ENCODE data around the gene FGF19.
A peak's percentile ranks its signal among the peaks of the same experiment; 100 is the strongest.

The FGF19 gene, protein sequence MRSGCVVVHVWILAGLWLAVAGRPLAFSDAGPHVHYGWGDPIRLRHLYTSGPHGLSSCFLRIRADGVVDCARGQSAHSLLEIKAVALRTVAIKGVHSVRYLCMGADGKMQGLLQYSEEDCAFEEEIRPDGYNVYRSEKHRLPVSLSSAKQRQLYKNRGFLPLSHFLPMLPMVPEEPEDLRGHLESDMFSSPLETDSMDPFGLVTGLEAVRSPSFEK

DNA sequence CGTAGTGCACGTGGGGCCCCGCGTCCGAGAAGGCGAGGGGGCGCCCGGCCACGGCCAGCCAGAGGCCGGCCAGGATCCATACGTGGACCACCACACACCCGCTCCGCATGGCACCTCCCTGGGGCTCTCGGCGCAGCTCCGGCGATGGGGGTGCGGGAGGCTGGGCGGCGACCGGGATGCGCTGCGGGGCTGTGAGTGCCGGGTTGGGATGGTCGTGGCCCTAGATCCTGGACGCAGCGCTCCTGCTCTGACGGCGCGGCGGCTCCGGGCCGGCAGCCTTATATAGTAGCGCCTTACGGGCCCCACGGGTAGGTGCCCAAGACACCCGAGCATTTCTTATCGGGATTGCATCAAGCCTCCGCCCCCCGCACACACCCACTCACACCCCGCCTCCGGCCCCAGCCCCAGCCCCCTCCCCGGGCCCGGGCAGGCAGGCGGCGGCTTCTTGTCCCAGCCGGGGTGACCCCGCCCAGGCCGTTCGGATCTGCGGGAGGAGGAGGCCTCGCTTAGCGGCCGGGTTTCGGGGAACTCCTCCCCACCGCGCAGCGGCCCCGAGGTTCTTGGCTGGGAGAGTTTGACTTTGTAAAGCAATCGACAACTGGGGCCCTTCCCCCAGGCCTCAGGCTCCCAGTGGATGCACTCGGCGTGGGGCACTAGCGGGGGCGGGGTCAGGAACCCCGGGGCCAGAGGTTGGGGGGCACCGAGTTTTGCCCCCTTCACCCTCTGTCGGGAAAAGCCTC is at the start of gene FGF19:
Gene FGF19 (minus strand): TSS at position 255 of the 740 bp plus-strand sequence. CDS start 146 bp downstream, at position 109.
- no peak for DNase-seq

DNA sequence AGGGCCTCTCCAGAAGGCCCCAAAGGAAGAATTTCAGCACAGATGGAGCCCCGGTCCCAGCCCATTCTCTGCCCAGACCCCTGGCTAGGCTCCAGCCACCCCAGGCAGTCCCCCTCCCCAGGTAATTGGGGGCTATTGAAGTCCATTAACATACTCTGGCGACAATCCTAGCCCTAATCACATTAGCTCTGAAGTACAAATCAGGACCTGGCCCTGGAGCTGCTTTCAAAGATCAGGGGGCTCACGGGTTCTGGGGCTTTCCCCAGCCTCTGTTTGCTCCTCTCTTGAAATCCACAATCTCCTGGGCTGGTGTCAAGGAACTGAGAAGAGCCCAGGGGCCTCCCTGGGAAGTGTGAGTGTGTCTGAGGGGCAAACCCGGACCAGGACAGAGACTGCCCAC is 49.1 kb upstream of the FGF19 start:
- no peak for DNase-seq

DNA sequence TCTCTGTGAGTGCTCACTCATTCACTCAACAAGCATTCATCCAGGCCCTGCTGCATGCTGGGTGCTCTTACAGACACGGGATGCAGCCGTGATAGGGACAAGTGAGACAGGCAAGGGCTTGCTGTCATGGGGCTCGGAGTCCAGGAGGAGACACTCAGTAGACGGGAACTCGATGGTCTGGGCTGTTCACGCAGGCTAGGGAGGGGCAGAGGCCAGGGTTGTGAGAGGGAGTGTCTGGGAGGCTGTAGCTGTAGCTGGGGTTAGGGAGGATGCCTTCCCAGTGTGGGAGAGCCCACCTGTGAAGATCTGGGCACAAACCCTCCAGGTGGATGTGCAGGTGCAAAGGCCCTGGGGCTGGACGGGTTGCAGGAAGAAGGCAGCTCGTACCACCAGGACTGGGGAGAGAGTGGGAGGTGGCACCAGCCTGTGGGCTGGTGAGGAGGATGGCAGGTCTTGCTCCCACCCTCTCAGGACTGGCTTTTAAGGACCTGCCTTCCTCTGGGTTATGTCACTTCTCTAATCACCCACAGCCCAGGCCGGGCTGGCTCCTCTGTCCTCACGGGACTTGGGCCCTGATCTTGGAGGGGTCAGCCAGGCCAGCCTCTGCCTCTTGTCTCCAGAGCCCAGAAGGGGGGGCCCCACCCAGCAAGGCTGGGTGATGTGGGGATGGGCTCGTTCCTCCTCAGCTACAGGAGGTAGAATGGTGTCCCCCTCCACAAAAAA is 47.2 kb upstream of the FGF19 start:
- no peak for DNase-seq

DNA sequence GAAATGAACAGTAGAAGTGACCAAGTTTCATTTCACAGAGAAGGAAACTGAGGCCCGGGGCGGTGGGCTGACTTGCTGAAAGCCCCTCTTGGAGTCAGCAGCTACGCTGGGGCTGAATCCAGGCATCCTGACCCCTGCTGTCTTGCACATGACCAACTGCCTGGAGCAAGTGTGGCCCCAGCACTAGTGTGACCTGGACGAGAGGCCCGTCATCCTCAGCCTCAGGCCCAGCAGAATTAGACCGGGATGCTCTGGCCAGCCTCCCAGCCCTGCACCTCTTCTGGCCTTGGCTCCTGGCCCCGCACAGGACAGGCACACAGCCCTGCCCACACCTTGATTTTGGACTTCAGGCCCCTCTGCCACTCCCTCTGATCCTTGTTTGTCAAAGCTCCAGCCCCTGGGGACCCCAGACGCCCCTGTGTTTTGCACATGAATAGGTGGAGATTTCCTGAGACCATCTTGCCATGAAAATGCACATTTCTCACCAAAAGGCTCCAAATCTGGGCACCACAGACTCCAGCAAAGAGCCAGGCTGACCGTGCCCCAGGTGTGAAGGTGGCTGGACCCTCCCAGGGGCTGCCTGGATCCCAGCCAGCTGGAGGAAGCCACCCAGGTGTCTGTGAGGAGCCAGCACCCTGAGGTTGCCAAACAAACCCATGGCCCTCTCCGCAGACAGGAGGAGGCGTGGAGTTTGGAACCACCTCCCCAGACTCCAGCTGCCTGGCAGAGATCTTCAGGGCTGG is 46.5 kb upstream of the FGF19 start:
- no peak for DNase-seq

DNA sequence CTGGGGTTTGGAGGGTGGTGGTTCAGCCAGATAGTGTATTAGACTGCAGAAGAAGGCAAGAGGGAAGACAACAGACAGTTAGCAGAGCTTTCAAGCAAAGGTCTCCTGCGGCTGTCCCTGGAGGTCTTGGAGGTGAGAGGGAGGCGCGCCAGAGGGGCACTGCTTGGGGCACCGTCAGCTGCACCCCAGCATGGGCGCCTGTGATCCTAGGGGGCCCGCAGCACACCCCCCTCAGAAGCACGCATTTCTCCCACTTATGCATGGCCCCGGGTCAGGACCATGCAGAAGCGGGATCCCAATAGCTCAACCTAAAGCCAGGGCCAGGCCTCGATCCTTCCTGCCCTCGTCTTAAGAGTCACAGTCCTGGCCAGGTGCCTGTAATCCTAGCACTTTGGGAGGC is 44.8 kb upstream of the FGF19 start:
- no peak for DNase-seq

DNA sequence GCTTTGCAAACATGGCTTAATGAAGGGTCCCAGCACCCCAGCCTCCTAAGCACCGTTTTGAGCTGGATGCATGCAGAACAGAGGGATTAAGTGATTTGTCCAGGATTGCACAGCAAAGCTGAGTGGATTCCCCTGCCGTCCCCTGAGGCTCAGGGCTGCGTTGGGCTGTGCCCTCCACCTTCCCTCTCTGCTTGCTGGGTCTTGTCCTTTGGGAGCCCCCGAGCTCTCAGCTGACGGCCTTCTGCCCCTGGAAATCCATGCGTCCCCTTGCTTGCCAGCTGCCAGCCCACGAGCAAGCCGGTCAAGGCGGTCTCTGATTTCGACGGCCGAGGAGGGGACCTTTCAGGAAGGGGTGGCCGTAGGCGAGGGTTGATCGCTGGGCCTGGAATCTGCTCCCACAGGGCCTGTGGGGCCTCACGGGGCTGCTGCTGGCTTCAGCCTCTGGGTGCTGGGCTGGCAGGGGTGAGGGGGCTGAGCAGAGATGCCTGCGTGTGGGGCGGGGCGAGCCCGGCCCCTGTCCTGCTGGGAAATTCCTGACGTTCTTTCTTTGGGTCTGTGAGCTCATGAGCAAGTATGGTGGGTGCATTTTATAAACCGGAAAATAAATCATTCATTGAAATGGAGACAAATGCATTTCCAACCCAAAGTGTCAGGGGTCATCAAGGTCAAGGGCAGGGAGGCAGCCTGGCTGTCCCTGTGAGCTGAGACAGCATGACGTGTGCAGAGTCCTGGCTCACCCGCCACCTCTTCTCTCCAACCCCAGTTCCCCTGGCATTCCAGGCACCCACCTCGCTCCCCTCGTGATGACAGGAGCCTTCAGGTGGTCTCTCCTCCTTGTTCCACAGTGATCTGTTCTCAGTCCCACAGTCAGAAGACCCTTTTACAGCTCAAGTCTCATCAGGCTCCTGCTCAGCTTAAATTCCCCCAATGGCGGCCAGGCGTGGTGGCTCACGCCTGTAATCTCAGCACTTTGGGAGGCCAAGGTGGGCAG is 43.2 kb upstream of the FGF19 start:
- no peak for DNase-seq

DNA sequence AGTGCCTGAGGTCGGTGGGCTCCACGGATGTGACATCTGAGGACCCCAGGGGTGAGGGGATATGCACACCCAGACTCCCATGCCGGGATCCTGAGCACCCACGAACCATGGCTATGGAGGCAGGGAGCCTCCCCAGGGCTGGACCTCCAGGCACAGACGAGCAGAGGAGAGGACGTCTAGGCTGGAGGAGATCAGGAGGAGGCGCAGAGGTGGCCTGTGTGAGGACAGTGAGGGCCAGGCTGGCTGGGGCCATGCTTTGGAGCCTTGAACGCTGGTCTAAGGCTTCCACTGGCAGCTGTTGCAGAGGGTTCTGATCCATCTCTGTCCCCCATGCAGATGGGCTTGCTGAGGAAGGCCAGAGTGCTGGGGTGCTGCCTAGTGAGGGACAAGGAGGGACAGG is 42.3 kb upstream of the FGF19 start:
- DNase-seq: no peak

DNA sequence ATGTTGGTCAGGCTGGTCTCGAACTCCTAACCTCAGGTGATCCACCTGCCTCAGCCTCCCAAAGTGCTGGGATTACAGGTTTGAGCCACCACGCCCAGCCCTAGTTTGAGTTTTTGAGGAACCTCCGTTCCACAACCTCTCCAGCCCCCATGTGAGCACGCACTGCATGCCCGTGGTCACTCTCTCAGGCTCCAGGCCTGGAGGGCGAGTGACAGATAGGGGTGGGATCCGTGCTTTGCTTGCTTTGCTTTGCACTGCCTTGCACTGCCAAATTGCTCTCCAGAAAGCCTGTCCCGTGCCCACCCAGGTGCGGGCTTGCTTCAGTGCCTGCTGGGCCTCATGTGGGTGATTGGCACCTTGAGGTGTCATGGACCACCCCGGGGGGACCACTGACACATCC is 41.4 kb upstream of the FGF19 start:
- DNase-seq: no peak

DNA sequence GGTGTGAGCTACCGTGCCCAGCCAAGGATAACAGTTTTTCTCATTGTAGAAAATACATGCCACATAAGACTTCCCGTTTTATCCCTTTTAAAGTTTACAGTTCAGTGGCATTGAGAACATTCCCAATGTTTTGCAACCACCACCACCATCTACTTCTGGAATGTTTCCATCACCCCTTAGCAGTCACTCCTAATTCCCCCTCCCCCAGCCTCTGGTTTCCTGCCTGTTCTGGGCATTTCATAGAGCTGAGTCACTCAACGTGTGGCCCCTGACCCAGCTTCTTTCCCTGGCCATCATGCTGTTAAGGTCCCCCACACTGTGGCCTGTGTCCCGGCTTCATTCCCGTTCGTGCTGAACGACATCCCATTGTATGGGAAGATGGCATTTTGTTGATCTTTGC is 40.6 kb upstream of the FGF19 start:
- no peak for DNase-seq

DNA sequence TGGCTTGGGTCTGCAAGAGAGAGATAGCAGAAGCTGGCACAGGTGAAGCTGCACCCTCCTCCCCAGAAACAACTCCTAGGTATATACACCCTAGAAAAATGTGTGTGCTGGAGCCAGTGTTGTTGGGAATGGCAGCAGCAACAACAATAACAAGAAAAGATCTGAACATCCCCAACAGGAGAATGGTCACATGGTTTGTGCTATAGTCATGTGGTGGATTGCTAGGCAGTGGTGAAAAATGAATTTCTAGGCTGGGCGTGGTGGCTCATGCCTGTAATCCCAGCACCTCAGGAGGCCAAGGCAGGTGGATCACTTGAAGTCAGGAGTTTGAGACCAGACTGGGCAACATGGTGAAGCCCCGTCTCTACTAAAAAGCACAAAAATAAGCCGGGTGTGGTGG is 31.0 kb upstream of the FGF19 start:
- DNase-seq: no peak

DNA sequence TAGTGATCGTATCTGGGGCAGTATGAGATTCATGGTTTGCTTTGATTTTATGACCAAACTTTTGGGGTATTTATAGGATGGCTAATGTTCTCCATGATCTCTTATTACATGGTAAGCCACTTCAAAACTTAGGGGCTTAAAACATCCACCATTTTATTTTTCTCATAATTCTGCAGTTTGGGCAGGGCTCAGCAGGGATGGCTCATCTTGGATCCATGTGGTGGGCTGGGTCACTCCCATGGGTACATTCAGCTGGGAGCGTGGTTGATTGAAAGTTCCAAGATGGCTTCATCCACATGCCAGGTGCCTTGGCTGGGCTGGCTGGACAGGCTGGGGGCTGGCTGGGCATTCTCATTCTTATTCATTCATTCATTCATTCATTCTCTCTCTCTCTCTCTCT is 30.5 kb upstream of the FGF19 start:
- DNase-seq: no peak

DNA sequence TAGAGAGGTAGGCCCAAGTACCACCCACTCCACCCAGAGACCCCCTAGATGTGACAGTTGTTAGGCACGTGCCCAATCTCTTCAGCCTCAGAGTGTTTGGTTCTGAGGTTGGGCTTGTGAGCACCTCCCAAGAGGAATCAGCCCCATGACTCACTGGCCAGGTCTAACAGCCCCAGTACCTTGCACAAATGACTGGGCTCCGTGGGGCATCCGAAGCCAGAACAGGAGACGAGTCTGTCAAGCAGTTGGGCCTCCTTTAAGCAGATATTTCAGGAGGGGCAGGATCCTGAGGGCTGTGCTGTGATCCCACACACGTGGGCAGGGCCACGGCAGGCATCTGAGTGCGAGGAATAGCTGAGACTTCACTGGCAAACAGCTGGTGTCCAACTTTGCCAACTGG is 29.1 kb upstream of the FGF19 start:
- DNase-seq: no peak

DNA sequence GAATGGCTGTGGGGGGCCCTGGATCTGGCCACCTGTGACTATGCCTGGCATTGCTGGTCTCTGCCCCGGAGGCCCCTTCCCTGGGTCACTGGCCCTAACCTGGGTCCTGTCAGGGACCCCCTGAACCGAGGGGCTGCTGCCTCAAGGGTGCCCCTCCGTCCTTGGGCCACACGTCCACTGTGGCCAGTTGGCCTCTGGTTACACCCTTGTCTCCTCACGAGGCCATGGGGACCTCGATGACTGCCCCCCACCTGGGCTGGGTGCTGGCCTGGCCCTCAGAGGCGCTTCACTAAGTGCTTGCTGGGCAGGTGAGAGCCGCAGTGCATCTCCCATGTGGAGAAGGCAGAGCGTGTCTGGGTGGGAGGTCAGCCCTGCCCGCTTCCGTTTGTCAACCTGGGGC is 27.3 kb upstream of the FGF19 start:
- DNase-seq: no peak

DNA sequence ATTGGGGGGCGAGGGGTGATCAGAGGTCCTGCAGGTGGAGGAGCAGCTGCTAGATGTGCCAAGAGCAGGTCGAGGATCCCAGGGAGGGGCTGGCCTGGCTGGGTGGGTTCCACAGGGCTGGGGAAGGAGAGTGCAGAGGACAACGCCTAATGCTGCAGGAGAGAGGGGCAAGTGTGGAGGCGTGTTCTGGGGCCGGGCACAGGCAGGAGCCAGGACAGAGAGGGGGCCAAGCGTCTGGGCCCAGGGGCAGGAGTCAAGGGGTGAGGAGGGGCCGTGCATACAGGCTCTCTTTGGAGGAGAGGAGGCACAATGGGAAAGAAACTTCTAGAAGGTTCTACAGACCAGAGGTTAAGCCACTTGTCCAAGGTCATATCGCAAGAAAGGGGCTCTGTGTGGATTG is 26.7 kb upstream of the FGF19 start:
- no peak for DNase-seq

DNA sequence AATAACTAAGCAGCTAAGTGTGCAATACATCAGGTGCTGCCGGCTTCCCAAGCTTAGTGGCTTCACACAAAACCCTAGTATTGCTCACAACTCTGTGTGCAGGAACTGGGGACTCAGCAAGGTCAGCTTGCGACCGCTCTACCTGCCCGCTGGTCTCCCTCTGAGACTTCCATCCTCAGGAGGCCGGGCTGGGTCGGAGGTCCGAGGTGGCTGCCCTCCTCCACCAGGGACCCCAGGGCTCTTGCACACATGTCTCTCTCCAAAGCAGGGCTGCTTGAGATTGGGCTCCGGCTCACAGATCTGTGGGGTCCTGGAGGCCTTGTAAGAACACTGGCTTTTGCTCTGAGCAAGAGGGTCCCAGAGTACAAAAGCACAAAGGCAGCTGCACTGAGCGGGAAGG is 25.4 kb upstream of the FGF19 start:
- no peak for DNase-seq

DNA sequence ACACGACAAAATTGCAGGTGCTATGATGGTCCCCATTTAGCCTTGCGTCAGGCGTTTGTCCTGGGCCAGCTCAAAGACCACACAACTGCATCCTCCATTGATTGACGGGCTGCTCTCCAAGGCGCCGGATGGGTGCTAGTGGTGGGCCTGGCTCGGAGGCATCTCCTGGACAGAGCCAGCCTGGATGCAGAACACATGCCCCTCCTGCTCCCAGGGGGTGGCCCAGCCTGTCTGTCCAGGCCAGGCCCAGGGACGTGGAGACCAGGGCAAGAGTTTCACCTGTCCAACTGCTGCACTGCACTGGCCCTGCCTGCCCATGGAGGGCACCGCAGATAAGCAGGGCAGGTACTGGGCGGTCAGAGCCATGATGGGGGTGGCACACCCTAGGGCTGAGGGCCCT is 23.4 kb upstream of the FGF19 start:
- DNase-seq: no peak

DNA sequence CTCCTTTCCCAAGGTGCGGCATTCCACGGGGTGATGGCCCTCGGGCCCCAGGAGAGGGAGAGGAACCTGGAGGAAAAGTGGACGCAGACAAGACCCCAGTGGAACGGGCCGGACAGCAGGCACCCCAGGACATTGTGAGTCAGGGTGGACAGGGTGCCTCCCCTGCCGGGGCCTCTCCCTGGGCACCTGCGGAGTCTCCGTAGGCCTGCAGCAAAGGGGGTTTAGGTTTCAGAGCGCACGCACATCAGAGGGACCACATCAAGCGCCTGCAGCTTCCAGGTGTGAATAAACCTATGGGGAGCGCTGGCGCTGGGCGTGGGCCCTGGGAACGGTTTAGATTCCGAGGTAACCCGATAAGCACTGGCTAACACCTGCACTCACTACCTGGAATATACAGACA is 22.7 kb upstream of the FGF19 start:
- no peak for DNase-seq

DNA sequence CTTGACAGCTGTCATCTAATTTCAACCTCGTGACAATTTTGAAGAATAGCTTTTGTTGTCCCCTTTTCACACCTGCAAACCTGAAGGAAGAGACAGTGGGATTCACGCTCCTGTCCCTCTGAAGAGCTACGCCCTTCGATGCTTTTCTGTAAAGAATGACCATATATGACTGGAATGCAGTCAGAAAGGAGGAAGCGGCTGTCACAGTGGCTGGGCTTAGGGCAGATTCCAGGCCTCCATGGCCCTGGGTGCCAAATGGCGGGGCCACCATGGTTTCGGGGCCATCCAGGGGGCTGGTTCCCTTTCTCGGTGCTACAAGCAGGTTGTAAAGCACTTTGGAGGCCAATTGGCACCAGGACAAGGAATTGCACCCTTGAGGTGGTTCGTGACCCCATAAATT is 22.2 kb upstream of the FGF19 start:
- no peak for DNase-seq

DNA sequence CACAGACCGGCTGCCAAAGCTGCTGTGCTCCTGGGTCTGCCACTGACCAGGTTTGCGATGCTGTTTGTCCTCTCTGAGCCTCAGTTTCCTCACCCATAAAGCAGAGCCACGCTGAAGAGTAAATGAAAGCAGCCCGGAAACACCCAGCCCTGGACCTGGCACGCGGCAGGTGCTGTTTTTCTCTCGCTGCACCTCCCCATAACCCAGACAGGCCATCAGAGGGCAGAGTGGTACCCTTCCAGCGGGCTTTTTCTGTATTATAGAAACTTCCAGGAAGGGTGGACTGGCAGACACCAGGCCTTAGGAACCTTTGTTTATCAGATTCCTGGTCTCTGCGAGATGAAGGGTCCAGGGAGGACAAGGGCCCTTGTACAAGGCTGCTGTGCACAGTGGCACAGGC is 17.9 kb upstream of the FGF19 start:
- no peak for DNase-seq

DNA sequence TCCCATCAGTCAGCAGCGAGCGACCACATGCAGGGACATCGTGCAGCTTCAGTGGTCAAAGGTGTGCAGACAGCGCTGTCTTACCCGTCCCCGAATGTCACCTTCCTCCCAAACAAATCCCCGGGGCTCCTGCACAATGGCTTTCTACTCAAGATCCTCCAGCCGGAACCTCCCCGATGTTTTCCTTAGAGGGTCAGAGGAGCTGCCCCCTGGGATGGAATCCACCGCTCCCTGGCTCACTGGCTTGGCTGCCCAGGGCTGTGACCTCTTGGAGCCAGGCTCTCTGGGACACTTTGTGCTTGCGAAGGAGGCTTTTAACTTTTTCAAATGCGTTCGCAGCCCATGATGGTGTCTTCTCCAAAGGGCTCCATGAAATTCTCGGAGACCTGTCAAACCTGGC is 17.3 kb upstream of the FGF19 start:
- DNase-seq: no peak

DNA sequence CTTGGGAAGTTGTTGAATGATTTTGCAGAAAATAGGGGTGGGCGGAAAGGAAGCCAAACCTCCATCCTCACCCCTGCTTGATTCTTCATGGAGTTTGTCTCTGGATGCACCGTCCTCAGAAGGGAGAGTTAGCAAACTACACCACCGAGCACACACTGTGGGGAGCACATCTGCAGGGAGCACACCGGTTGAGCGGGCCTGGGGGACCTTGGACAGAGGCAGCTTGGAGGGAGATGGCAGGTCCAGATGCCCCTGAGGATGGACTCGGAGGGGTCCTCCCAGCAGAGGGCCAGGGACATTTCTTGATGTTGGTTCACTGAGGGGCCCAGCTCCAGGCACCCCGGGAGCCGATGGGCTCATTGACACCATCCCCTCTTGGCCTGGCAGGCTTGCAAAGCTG is 15.1 kb upstream of the FGF19 start:
- DNase-seq: no peak

DNA sequence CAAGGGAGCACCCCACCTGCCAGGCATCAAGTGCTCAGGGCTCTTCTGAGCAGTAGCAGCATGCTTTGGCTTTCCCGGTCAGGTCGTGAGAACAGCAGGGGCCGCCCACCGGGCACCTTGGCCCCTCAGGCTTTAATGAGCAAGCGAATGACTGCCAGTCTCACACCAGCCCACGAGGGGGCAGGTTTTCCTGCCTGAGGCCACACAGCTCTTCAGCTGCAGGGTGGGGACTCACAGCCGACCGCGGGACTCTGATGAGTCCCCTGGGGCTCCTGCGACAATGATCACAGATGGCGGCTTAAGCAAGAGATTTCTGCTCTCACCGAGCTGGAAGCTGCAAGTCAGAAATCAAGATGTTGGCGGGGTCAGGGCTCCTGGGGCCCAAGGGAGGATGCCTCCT is 14.3 kb upstream of the FGF19 start:
- peak in 1 of 2 experiments; percentile 22 for DNase-seq
